SK-MEL-5 (cell line): ENCODE measurements around the gene EMSY. TPM values are rescaled to one million over a fixed set of nuclear protein-coding genes. Genes with fewer than 3 reads are reported as not detected.

Source experiments
- DNase-seq: peaks from one replicate; pipeline ENCODE4 v3.0.0-alpha.2; 2016; ENCODE audit warnings: low read depth, low spot score
- in situ Hi-C: cut with HindIII; loops from 2 replicates; pipeline ENCODE4 v1.10.0; 2016; ENCODE audit warnings: low sequenced_read_pairs, high pct_unique_total_duplicates, low pct_unique_long_range_greater_than_20kb
- total RNA-seq: library from RNA; depleted of rRNA; stranded (reverse); fragments of >200 nt; shearing (Covaris generic); gene quantifications from 2 replicates; pipeline ENCODE4 v1.2.3, GENCODE V29; 2014

Gene EMSY
- total RNA-seq, 1 experiment from 2014 or later = 8.3 TPM

GRCh38 chr11:76506833-76507232 lies 62.0 kb downstream of the EMSY start:
- in situ Hi-C loops = no loop called here
- no peak for DNase-seq

GRCh38 chr11:76510060-76511047 lies 65.5 kb downstream of the EMSY start:
- in situ Hi-C loops = no loop called here
- no peak for DNase-seq

GRCh38 chr11:76512851-76513653 lies 68.2 kb downstream of the EMSY start:
- DNase-seq = peak; percentile 46
- in situ Hi-C loops = no loop called here

GRCh38 chr11:76513654-76514034 lies 68.8 kb downstream of the EMSY start:
- in situ Hi-C loops = no loop called here
- DNase-seq = no peak

GRCh38 chr11:76515494-76515893 lies 70.7 kb downstream of the EMSY start:
- DNase-seq = no peak
- in situ Hi-C loops = no loop called here

GRCh38 chr11:76523147-76523546 lies 78.3 kb downstream of the EMSY start:
- no peak for DNase-seq
- in situ Hi-C loops = no loop called here

GRCh38 chr11:76523786-76524436 lies 79.1 kb downstream of the EMSY start:
- in situ Hi-C loops = no loop called here
- DNase-seq = no peak

- DNase-seq = no peak
- in situ Hi-C loops = no loop called here
Measured at GRCh38 chr11:76524461-76524860, 79.6 kb downstream of the EMSY start.

GRCh38 chr11:76524919-76525318 lies 80.1 kb downstream of the EMSY start:
- in situ Hi-C loops = no loop called here
- DNase-seq = no peak

GRCh38 chr11:76526878-76527277 lies 82.1 kb downstream of the EMSY start:
- in situ Hi-C loops = no loop called here

GRCh38 chr11:76542436-76542835 lies 97.6 kb downstream of the EMSY start:
- in situ Hi-C loops = no loop called here
- DNase-seq = no peak

More at GRCh38 chr11:76526878-76527277, 82.1 kb downstream of the EMSY start:
- no peak for DNase-seq

- in situ Hi-C loops = no loop called here
- no peak for DNase-seq
Measured at GRCh38 chr11:76543006-76543703, 98.3 kb downstream of the EMSY start.

- in situ Hi-C loops = no loop called here
- DNase-seq = no peak
Measured at GRCh38 chr11:76550781-76551180, 106.0 kb downstream of the EMSY start.

GRCh38 chr11:76551400-76551799 lies 106.6 kb downstream of the EMSY start:
- in situ Hi-C loops = no loop called here

GRCh38 chr11:76552987-76553386 lies 108.2 kb downstream of the EMSY start:
- no peak for DNase-seq
- in situ Hi-C loops = no loop called here

More at GRCh38 chr11:76551400-76551799, 106.6 kb downstream of the EMSY start:
- DNase-seq = peak; percentile 7

GRCh38 chr11:76553554-76554476 lies 109.0 kb downstream of the EMSY start:
- in situ Hi-C loops = no loop called here
- DNase-seq = peak; percentile 14
